ENCODE data around the gene MAPK9.

- TF ChIP-seq EZH2phosphoT487 (IDR thresholded peaks at IDR 0.05; ENCODE audit: insufficient read depth, low read depth) = no peak
- no peak for TF ChIP-seq EZH2 (IDR thresholded peaks at IDR 0.05; ENCODE audit: insufficient read depth, poor library complexity, severe bottlenecking)
Measured at GRCh38 chr5:180209137-180209581, 82.7 kb downstream of the MAPK9 start, which contains the start of gene RASGEF1C.
